Thoracic aorta (tissue), 2 donors: ENCODE results near the gene CTCF. TPM values are rescaled to one million over a fixed set of nuclear protein-coding genes. Genes with fewer than 3 reads are reported as not detected.
A peak's percentile ranks its signal among the peaks of the same experiment; 100 is the strongest.

Experiments
- ATAC-seq: fragments of 150-250 bp; one replicate; pipeline ENCODE4 v1.8.0; 2017; ENCODE audit warnings: low read depth; ENCODE audit not compliant: insufficient number of reproducible peaks, low FRiP score
- DNase-seq: peaks from one replicate; pipeline ENCODE4 v3.0.0-alpha.2; 2020; ENCODE audit warnings: low spot score
- H3K27ac ChIP-seq, 2 donors: fragments of 200-600 bp; sonication (generic); 1 replicate in 1 of 2; 2 replicates in 1 of 2; pipeline ENCODE4 v1.5.1; 2016; ENCODE audit warnings: mild to moderate bottlenecking in 2 of 2, moderate library complexity in 2 of 2
- H3K27me3 ChIP-seq: fragments of 200-600 bp; sonication (generic); replicated peaks from 2 replicates; pipeline ENCODE4 v1.6.0; 2016; ENCODE audit warnings: mild to moderate bottlenecking; ENCODE audit not compliant: insufficient read depth
- H3K36me3 ChIP-seq: fragments of 200-600 bp; sonication (generic); one replicate; pipeline ENCODE4 v1.5.1; 2016
- H3K4me1 ChIP-seq, 2 donors: fragments of 200-600 bp; sonication (generic); 1 replicate in 1 of 2; 2 replicates in 1 of 2; pipeline versions ENCODE4 v1.5.1 to v1.6.0; 2016; ENCODE audit warnings: low read depth in 2 of 2, mild to moderate bottlenecking in 1 of 2; ENCODE audit not compliant: control insufficient read depth in 1 of 2
- H3K4me3 ChIP-seq: fragments of 200-600 bp; sonication (generic); 2 replicates; pipeline ENCODE4 v1.5.1; 2016; ENCODE audit warnings: mild to moderate bottlenecking
- H3K9me3 ChIP-seq: fragments of 200-600 bp; sonication (generic); 2 replicates; pipeline ENCODE4 v1.5.1; 2016
- CTCF ChIP-seq: fragments of 200-600 bp; sonication (generic); IDR thresholded peaks from one replicate; pipeline ENCODE4 v1.5.1; 2019; ENCODE audit warnings: antibody characterized with exemption
- total RNA-seq, 2 donors: library from RNA; depleted of rRNA; stranded (reverse); fragments of >200 nt; gene quantifications; one replicate each; pipeline versions ENCODE4 v1.1.0 to v1.2.3, GENCODE V29; 2016

Gene CTCF
- total RNA-seq, 2 donors from 2014 or later, result 23.0 to 26.7 TPM

- Histone ChIP-seq H3K9me3 (no peaks in the 10 kb centered on the region), H3K36me3 (peaks cover 19% of the 10 kb centered on the region), H3K4me3 (no peak overlapping the region), H3K27me3 (no peaks in the 10 kb centered on the region), H3K4me1 (peaks cover 10 to 15% of the 10 kb centered on the region in 2 donors), H3K27ac (peak overlapping the region in 1 of 2 donors; percentile 15)
- TF ChIP-seq CTCF, result no peak
- peak; percentile 53 for ATAC-seq
- DNase-seq, result no peak
These were observed 79.7 kb downstream of the CTCF start for GRCh38 chr16:67641779-67642708.

- no peak for TF ChIP-seq CTCF
- H3K4me1 ChIP-seq, result peaks cover 10 to 15% of the 10 kb centered on the region in 2 donors
- no peak overlapping the region for H3K27ac ChIP-seq
- no peak overlapping the region for H3K4me3 ChIP-seq
- H3K36me3 ChIP-seq, result no peaks in the 10 kb centered on the region
- ATAC-seq, result no peak
- no peaks in the 10 kb centered on the region for H3K9me3 ChIP-seq
- no peaks in the 10 kb centered on the region for H3K27me3 ChIP-seq
- DNase-seq, result no peak
These were observed 81.7 kb downstream of the CTCF start for GRCh38 chr16:67644038-67644437.

GRCh38 chr16:67645397-67646121 is 83.2 kb downstream of the CTCF start:
- Histone ChIP-seq H3K4me3 (peak overlapping the region; percentile 61), H3K27me3 (no peaks in the 10 kb centered on the region), H3K36me3 (no peaks in the 10 kb centered on the region), H3K4me1 (peaks cover 10 to 23% of the 10 kb centered on the region in 2 donors), H3K27ac (no peak overlapping the region), H3K9me3 (no peaks in the 10 kb centered on the region)
- no peak for TF ChIP-seq CTCF
- no peak for ATAC-seq
- DNase-seq, result no peak

- Histone ChIP-seq H3K27me3 (peaks cover 6% of the 10 kb centered on the region), H3K4me3 (no peak overlapping the region), H3K36me3 (no peaks in the 10 kb centered on the region), H3K4me1 (peaks cover 4 to 15% of the 10 kb centered on the region in 2 donors), H3K27ac (no peak overlapping the region), H3K9me3 (no peaks in the 10 kb centered on the region)
- no peak for ATAC-seq
- TF ChIP-seq CTCF, result no peak
- DNase-seq, result no peak
These were observed 84.9 kb downstream of the CTCF start for GRCh38 chr16:67647111-67647651.

- ATAC-seq (no peak), DNase-seq (no peak)
- H3K36me3 ChIP-seq, result no peaks in the 10 kb centered on the region
- no peaks in the 10 kb centered on the region for H3K9me3 ChIP-seq
- H3K27ac ChIP-seq, result no peak overlapping the region
- no peak for TF ChIP-seq CTCF
- H3K4me3 ChIP-seq, result no peak overlapping the region
- peaks cover 0 to 10% of the 10 kb centered on the region in 2 donors for H3K4me1 ChIP-seq
- H3K27me3 ChIP-seq, result peaks cover 6% of the 10 kb centered on the region
These were observed 85.4 kb downstream of the CTCF start for GRCh38 chr16:67647681-67648080.
